ENCODE results near the gene CORO2B. TPM values are rescaled to one million over a fixed set of nuclear protein-coding genes. Genes with fewer than 3 reads are reported as not detected.

The CORO2B gene
- total and polyA plus RNA-seq, 9 of the 15 experiments (the other 6 are each of a cell fraction or from before 2014, with no cell fraction given) = not detected

DNA sequence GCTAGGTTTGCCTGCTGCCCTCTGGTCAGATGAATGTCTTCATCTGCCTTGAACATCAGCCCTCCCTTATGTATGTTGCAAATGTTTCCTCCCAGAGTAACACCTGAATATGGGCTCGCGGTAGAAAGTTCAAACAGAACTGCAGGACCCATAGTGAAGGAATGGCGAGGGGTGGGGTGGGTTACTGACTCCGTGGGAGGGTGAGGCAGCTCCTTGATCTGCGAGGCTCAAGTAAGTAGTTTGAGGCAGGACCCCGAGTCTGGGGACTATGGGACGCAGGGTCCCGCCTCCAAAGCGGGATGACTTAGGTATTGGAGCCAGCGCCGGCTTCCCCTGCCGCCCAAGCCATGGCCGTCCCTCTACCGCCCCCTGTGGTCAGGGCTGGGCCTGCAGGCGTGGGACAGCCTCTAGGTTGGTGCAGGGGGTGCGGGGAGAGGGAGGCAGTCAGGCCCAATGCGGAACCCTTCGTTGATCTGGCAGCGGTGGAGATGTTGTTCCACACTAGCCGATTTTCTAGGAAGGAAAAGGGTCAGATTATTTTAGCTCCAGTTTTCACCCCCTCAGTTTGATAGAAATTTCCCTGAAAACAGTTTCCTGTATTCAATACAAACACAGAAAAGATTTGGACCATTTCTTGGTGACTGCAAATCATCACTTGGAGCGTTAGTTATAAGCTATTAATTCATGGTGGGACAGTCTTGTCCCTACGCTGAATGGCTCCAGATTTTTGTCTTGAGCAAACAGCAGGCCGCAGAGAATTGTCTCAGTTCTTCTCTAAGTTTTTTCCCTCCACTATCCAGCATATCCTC is 72.3 kb downstream of the CORO2B start (continued):
- TF ChIP-seq RCOR1 (IDR thresholded peaks at IDR 0.05; ENCODE audit: borderline replicate concordance in 1 of 2, low read depth in 2 of 2, low read length in 2 of 2) (0 out of 4 replicates have a peak, but pooled peaks of 1 of the 2 experiments have one; percentile 6), PRMT5 (CRISPR knock-in tag; IDR thresholded peaks at IDR 0.05) (no peak), MEF2A (IDR thresholded peaks at IDR 0.05; ENCODE audit: control insufficient read depth, low read depth, low read length) (no peak), KLF16 (IDR thresholded peaks at IDR 0.05) (peak; percentile 66), BRCA1 (IDR thresholded peaks at IDR 0.05) (no peak), BRCA1 (CRISPR knock-in tag; IDR thresholded peaks at IDR 0.05) (no peak), SIRT6 (IDR thresholded peaks at IDR 0.05; ENCODE audit: low read depth, low read length) (no peak), RB1 (IDR thresholded peaks at IDR 0.05; ENCODE audit: low read depth) (peak; percentile 72; the same call in 1 of the 2 replicates), NR2F6 (CRISPR knock-in tag; IDR thresholded peaks at IDR 0.05) (no peak), HLTF (IDR thresholded peaks at IDR 0.05) (no peak), CAMTA2 (CRISPR knock-in tag; conservative IDR thresholded peaks at IDR 0.05) (no peak), REST (IDR thresholded peaks at IDR 0.05; ENCODE audit: borderline replicate concordance) (peak; percentile 26; the same call in 1 of the 2 replicates), REST (CRISPR knock-in tag; IDR thresholded peaks at IDR 0.05; ENCODE audit: low read depth) (no peak)
- TF ChIP-seq, protein P1, sequence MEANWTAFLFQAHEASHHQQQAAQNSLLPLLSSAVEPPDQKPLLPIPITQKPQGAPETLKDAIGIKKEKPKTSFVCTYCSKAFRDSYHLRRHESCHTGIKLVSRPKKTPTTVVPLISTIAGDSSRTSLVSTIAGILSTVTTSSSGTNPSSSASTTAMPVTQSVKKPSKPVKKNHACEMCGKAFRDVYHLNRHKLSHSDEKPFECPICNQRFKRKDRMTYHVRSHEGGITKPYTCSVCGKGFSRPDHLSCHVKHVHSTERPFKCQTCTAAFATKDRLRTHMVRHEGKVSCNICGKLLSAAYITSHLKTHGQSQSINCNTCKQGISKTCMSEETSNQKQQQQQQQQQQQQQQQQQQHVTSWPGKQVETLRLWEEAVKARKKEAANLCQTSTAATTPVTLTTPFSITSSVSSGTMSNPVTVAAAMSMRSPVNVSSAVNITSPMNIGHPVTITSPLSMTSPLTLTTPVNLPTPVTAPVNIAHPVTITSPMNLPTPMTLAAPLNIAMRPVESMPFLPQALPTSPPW (CRISPR knock-in tag; IDR thresholded peaks at IDR 0.05) = peak; percentile 44; the same call in 1 of the 2 replicates
- TF ChIP-seq, protein P2, sequence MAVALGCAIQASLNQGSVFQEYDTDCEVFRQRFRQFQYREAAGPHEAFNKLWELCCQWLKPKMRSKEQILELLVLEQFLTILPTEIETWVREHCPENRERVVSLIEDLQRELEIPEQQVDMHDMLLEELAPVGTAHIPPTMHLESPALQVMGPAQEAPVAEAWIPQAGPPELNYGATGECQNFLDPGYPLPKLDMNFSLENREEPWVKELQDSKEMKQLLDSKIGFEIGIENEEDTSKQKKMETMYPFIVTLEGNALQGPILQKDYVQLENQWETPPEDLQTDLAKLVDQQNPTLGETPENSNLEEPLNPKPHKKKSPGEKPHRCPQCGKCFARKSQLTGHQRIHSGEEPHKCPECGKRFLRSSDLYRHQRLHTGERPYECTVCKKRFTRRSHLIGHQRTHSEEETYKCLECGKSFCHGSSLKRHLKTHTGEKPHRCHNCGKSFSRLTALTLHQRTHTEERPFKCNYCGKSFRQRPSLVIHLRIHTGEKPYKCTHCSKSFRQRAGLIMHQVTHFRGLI (CRISPR knock-in tag; IDR thresholded peaks at IDR 0.05) = no peak
- TF ChIP-seq, protein P3, sequence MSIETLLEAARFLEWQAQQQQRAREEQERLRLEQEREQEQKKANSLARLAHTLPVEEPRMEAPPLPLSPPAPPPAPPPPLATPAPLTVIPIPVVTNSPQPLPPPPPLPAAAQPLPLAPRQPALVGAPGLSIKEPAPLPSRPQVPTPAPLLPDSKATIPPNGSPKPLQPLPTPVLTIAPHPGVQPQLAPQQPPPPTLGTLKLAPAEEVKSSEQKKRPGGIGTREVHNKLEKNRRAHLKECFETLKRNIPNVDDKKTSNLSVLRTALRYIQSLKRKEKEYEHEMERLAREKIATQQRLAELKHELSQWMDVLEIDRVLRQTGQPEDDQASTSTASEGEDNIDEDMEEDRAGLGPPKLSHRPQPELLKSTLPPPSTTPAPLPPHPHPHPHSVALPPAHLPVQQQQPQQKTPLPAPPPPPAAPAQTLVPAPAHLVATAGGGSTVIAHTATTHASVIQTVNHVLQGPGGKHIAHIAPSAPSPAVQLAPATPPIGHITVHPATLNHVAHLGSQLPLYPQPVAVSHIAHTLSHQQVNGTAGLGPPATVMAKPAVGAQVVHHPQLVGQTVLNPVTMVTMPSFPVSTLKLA (conservative IDR thresholded peaks at IDR 0.05) = no peak

Data from K562 (cell line).